Fibroblast of the aortic adventitia (primary cell): ENCODE results near the gene FAM186B. TPM values are rescaled to one million over a fixed set of nuclear protein-coding genes. Genes with fewer than 3 reads are reported as not detected.

ENCODE experiments used
- DNase-seq: peaks from one replicate; pipeline ENCODE4 v3.0.0-alpha.2; 2010; ENCODE audit warnings: low read depth
- H3K4me3 ChIP-seq: 2 replicates; pipeline ENCODE4 v1.5.1; 2011; ENCODE audit warnings: low read depth, mild to moderate bottlenecking, control low read depth, low read length, moderate library complexity
- CTCF ChIP-seq: IDR thresholded peaks from 2 replicates; pipeline ENCODE4 v1.5.1; 2011; ENCODE audit warnings: mild to moderate bottlenecking, low read length, control low read depth, inconsistent platforms; ENCODE audit not compliant: insufficient read depth
- total RNA-seq: library from RNA; depleted of rRNA; stranded (reverse); fragments of >200 nt; gene quantifications from 2 replicates; pipeline ENCODE4 v1.2.3, GENCODE V29; 2012; ENCODE audit warnings: low replicate concordance

The FAM186B gene
- total RNA-seq, 1 donor, result 0.45 TPM

GRCh38 chr12:49609059-49609874 is 3.8 kb upstream of the FAM186B start:
- DNase-seq, result no peak
- no peak overlapping the region for H3K4me3 ChIP-seq
- no peak for TF ChIP-seq CTCF

GRCh38 chr12:49604856-49605255 is 583 bp downstream of the FAM186B start:
- DNase-seq, result no peak
- TF ChIP-seq CTCF, result no peak
- no peak overlapping the region for H3K4me3 ChIP-seq

- H3K4me3 ChIP-seq, result no peak overlapping the region
- TF ChIP-seq CTCF, result no peak
- DNase-seq, result no peak
Measured at GRCh38 chr12:49603721-49604120, 1.7 kb downstream of the FAM186B start.

- no peak overlapping the region for H3K4me3 ChIP-seq
- no peak for TF ChIP-seq CTCF
- DNase-seq, result no peak
Measured at GRCh38 chr12:49599961-49600360, 5.5 kb downstream of the FAM186B start.

- no peak overlapping the region for H3K4me3 ChIP-seq
- no peak for DNase-seq
- TF ChIP-seq CTCF, result no peak
Measured at GRCh38 chr12:49598527-49598926, 6.9 kb downstream of the FAM186B start.

- no peak overlapping the region for H3K4me3 ChIP-seq
- no peak for DNase-seq
- TF ChIP-seq CTCF, result no peak
Measured at GRCh38 chr12:49588721-49589516, 16.5 kb downstream of the FAM186B start.
